Testis (tissue), 2 donors: ENCODE data around the gene GOLPH3.

Experiments used
- CTCF ChIP-seq, 3 experiments: fragments of 450-650 bp in 2 of 3; fragments of 200-600 bp in 1 of 3; sonication (generic) in 1 of 3; IDR thresholded peaks; one replicate each; pipeline ENCODE4 v1.5.1; 2016 to 2019; ENCODE audit warnings: antibody characterized with exemption in 3 of 3, mild to moderate bottlenecking in 2 of 3, moderate library complexity in 1 of 3
- POLR2A ChIP-seq: fragments of 450-650 bp; IDR thresholded peaks from one replicate; pipeline ENCODE4 v1.6.1; 2017; ENCODE audit warnings: antibody characterized with exemption, mild to moderate bottlenecking, moderate library complexity

GRCh38 chr5:32206509-32207354 lies 32.6 kb upstream of the GOLPH3 start:
- no peak for TF ChIP-seq CTCF (IDR thresholded peaks at IDR 0.05)
- TF ChIP-seq POLR2A, result no peak
